ENCODE results near the gene CST6. TPM values are rescaled to one million over a fixed set of nuclear protein-coding genes. Genes with fewer than 3 reads are reported as not detected.

The CST6 gene
- total RNA-seq, 1 donor from 2014 or later: not detected

- H3K27me3 Mint-ChIP-seq (ENCODE audit: low read depth): peaks cover 2% of the 10 kb centered on the region
- no peak for DNase-seq (ENCODE audit: low spot score)
- H3K36me3 Mint-ChIP-seq (ENCODE audit: low read depth): peaks cover 2% of the 10 kb centered on the region
- no peaks in the 10 kb centered on the region for H3K4me1 Mint-ChIP-seq (ENCODE audit: low read depth)
- H3K9me3 Mint-ChIP-seq (ENCODE audit: low read depth): peaks cover 4% of the 10 kb centered on the region
- no peak overlapping the region for H3K27ac Mint-ChIP-seq (ENCODE audit: unreplicated experiment)
- TF ChIP-seq, protein P1, sequence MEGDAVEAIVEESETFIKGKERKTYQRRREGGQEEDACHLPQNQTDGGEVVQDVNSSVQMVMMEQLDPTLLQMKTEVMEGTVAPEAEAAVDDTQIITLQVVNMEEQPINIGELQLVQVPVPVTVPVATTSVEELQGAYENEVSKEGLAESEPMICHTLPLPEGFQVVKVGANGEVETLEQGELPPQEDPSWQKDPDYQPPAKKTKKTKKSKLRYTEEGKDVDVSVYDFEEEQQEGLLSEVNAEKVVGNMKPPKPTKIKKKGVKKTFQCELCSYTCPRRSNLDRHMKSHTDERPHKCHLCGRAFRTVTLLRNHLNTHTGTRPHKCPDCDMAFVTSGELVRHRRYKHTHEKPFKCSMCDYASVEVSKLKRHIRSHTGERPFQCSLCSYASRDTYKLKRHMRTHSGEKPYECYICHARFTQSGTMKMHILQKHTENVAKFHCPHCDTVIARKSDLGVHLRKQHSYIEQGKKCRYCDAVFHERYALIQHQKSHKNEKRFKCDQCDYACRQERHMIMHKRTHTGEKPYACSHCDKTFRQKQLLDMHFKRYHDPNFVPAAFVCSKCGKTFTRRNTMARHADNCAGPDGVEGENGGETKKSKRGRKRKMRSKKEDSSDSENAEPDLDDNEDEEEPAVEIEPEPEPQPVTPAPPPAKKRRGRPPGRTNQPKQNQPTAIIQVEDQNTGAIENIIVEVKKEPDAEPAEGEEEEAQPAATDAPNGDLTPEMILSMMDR (IDR thresholded peaks at IDR 0.05): no peak
- H3K4me3 Mint-ChIP-seq (ENCODE audit: unreplicated experiment): no peak overlapping the region
Measured at GRCh38 chr11:66039765-66040164, 28.0 kb downstream of the CST6 start.

- TF ChIP-seq, protein P1 (IDR thresholded peaks at IDR 0.05): no peak
- peaks cover 2% of the 10 kb centered on the region for H3K9me3 Mint-ChIP-seq (ENCODE audit: low read depth)
- no peaks in the 10 kb centered on the region for H3K36me3 Mint-ChIP-seq (ENCODE audit: low read depth)
- H3K4me1 Mint-ChIP-seq (ENCODE audit: low read depth): peaks cover 4% of the 10 kb centered on the region
- no peak for DNase-seq (ENCODE audit: low spot score)
- no peaks in the 10 kb centered on the region for H3K27me3 Mint-ChIP-seq (ENCODE audit: low read depth)
- peak overlapping the region; percentile 22 for H3K27ac Mint-ChIP-seq (ENCODE audit: unreplicated experiment)
- H3K4me3 Mint-ChIP-seq (ENCODE audit: unreplicated experiment): no peak overlapping the region
Measured at GRCh38 chr11:66042227-66042995, 30.6 kb downstream of the CST6 start.

DNA sequence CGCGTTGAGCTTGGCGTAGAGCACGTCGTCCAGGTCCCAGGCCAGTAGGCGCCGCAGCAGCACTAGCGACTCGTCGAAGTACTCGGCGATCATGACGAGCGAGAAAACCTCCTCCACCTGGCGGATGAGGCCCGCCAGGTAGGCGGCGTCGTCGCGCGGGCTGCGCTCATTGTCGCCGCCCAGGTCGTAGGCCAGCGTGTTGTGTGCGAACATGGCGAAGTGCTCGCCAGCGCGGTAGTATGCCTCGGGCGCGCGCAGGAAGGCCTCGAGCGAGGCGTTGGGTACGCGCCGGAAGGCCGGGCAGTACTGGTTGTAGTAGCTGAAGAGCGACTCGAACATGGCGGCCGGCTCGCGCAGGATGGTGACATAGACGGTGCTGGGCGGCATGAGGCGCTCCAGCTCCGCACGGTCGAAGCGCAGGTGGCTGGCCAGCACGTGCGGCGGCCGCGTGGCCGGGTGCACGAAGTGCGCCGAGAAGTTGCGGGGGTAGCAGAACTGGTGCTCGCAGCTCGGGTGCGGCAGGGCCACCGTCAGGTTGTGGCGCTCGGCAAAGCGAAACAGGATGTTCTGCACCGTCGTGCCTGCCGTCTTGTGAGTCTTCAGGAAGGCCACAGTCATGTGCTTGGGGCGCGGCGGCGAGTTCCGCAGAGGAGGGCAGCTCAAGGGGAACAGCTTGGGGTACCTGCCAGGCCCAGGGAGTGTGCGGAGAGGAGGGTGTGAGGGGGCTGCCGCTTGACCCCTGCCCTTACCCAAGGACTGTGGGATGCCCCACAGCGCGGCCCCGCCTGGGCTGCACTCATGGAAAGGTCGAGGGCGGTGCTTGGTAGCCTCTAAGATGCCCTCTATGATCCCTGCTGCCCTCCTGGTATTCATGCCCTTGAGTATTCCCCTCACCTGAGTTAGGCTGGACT, 31.4 kb downstream of the CST6 start:
- Mint-ChIP-seq H3K4me1 (ENCODE audit: low read depth) (peaks cover 12% of the 10 kb centered on the region), H3K4me3 (ENCODE audit: unreplicated experiment) (no peak overlapping the region), H3K9me3 (ENCODE audit: low read depth) (no peaks in the 10 kb centered on the region), H3K36me3 (ENCODE audit: low read depth) (no peaks in the 10 kb centered on the region), H3K27me3 (ENCODE audit: low read depth) (no peaks in the 10 kb centered on the region), H3K27ac (ENCODE audit: unreplicated experiment) (no peak overlapping the region)
- TF ChIP-seq, protein P1 (IDR thresholded peaks at IDR 0.05): no peak
- no peak for DNase-seq (ENCODE audit: low spot score)

GRCh38 chr11:66044757-66045156, 32.9 kb downstream of the CST6 start:
- no peak overlapping the region for H3K27ac Mint-ChIP-seq (ENCODE audit: unreplicated experiment)
- no peaks in the 10 kb centered on the region for H3K27me3 Mint-ChIP-seq (ENCODE audit: low read depth)
- TF ChIP-seq, protein P1 (IDR thresholded peaks at IDR 0.05): no peak
- H3K4me1 Mint-ChIP-seq (ENCODE audit: low read depth): peaks cover 21% of the 10 kb centered on the region
- H3K36me3 Mint-ChIP-seq (ENCODE audit: low read depth): no peaks in the 10 kb centered on the region
- H3K4me3 Mint-ChIP-seq (ENCODE audit: unreplicated experiment): no peak overlapping the region
- DNase-seq (ENCODE audit: low spot score): no peak
- H3K9me3 Mint-ChIP-seq (ENCODE audit: low read depth): no peaks in the 10 kb centered on the region

- Mint-ChIP-seq H3K36me3 (ENCODE audit: low read depth) (no peaks in the 10 kb centered on the region), H3K27ac (ENCODE audit: unreplicated experiment) (no peak overlapping the region), H3K4me1 (ENCODE audit: low read depth) (peaks cover 21% of the 10 kb centered on the region), H3K4me3 (ENCODE audit: unreplicated experiment) (no peak overlapping the region), H3K9me3 (ENCODE audit: low read depth) (no peaks in the 10 kb centered on the region), H3K27me3 (ENCODE audit: low read depth) (no peaks in the 10 kb centered on the region)
- no peak for DNase-seq (ENCODE audit: low spot score)
- TF ChIP-seq, protein P1 (IDR thresholded peaks at IDR 0.05): peak; percentile 97
Measured at GRCh38 chr11:66045177-66045639, 33.4 kb downstream of the CST6 start.
